ENCODE measurements around the gene CCDC110.
"Not testable (repeated sequence)": the region's sequence is repeated elsewhere in the genome, so short reads cannot be mapped to it uniquely, and the experiment has no call there.

The CCDC110 gene

GRCh38 chr4:185471235-185472102 is at the start of gene CCDC110:
Gene CCDC110 (minus strand): TSS chr4:185471733. CDS start chr4:185471683, 50 bp downstream.
- DNase-seq (ENCODE audit: low read depth) = peak; percentile 74

GRCh38 chr4:185520119-185520518 is 48.6 kb upstream of the CCDC110 start:
- no peak for DNase-seq (ENCODE audit: low read depth)

- DNase-seq (ENCODE audit: low read depth) = no peak
Measured at GRCh38 chr4:185518494-185518893, 47.0 kb upstream of the CCDC110 start.

GRCh38 chr4:185518069-185518468 is 46.5 kb upstream of the CCDC110 start:
- no peak for DNase-seq (ENCODE audit: low read depth)

GRCh38 chr4:185515248-185515647 is 43.7 kb upstream of the CCDC110 start:
- DNase-seq (ENCODE audit: low read depth) = no peak

GRCh38 chr4:185514182-185514697 is 42.7 kb upstream of the CCDC110 start:
- no peak for DNase-seq (ENCODE audit: low read depth)

- no peak for DNase-seq (ENCODE audit: low read depth)
Measured at GRCh38 chr4:185513489-185514181, 42.1 kb upstream of the CCDC110 start.

GRCh38 chr4:185512516-185512915 is 41.0 kb upstream of the CCDC110 start:
- no peak for DNase-seq (ENCODE audit: low read depth)

- DNase-seq (ENCODE audit: low read depth) = not testable (repeated sequence)
Measured at GRCh38 chr4:185511243-185511642, 39.7 kb upstream of the CCDC110 start.

- no peak for DNase-seq (ENCODE audit: low read depth)
Measured at GRCh38 chr4:185510806-185511205, 39.3 kb upstream of the CCDC110 start.

- DNase-seq (ENCODE audit: low read depth) = no peak
Measured at GRCh38 chr4:185508181-185508580, 36.6 kb upstream of the CCDC110 start.

GRCh38 chr4:185506422-185506821 is 34.9 kb upstream of the CCDC110 start:
- no peak for DNase-seq (ENCODE audit: low read depth)

GRCh38 chr4:185504098-185505047 is 32.8 kb upstream of the CCDC110 start:
- no peak for DNase-seq (ENCODE audit: low read depth)

- DNase-seq (ENCODE audit: low read depth) = no peak
Measured at GRCh38 chr4:185502386-185502785, 30.9 kb upstream of the CCDC110 start.

GRCh38 chr4:185500576-185500975 is 29.0 kb upstream of the CCDC110 start:
- DNase-seq (ENCODE audit: low read depth) = no peak

GRCh38 chr4:185500035-185500434 is 28.5 kb upstream of the CCDC110 start:
- DNase-seq (ENCODE audit: low read depth) = no peak

- no peak for DNase-seq (ENCODE audit: low read depth)
Measured at GRCh38 chr4:185488650-185489049, 17.1 kb upstream of the CCDC110 start.

GRCh38 chr4:185481401-185481800 is 9.9 kb upstream of the CCDC110 start:
- no peak for DNase-seq (ENCODE audit: low read depth)

GRCh38 chr4:185480016-185480732 is 8.6 kb upstream of the CCDC110 start:
- no peak for DNase-seq (ENCODE audit: low read depth)

GRCh38 chr4:185479507-185479971 is 8.0 kb upstream of the CCDC110 start:
- DNase-seq (ENCODE audit: low read depth) = no peak

GRCh38 chr4:185473247-185473646 is 1.7 kb upstream of the CCDC110 start:
- DNase-seq (ENCODE audit: low read depth) = no peak

Data from stimulated activated CD8-positive, alpha-beta memory T cell treated with anti-CD3 and anti-CD28 coated beads, Interleukin-7, amount 100 ng/mL, for 24 hours (primary cell).